Measurements from ENCODE around the gene ATP5MC2. TPM values are rescaled to one million over a fixed set of nuclear protein-coding genes. Genes with fewer than 3 reads are reported as not detected.

The ATP5MC2 gene
- polyA plus RNA-seq, 3 donors: 498 to 587 (median 522) TPM

DNA sequence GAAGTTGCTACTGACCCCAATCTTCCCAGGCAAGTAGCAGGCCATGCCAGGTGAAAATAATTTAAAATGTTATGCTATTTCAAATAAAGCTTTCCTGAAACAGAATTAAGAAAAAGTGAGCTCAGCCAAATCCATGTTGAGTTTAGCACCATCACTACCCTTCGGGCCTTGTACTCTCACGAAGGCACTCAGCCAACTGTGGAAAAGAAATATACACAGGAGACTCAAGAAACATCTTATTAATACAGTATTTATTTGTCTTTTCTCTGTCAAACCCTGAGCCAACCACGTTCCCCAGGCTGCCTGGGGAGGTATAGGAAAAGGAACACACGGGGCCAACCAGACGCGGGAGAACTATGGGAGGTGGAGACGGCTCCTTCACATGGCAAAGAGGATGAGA lies 10.9 kb downstream of the ATP5MC2 start:
- Histone ChIP-seq H3K4me2 (replicated peaks; ENCODE audit: extremely low read depth, low read length, poor library complexity, severe bottlenecking) (no peak overlapping the region), H2AFZ (ENCODE audit: insufficient read depth, low read depth, low read length, poor library complexity, severe bottlenecking) (no peak overlapping the region), H3K36me3 (replicated peaks in 1 of 2; ENCODE audit: control insufficient read depth in 1 of 2, insufficient read depth in 2 of 2, low read length in 2 of 2) (peaks cover 59 to 75% of the 10 kb centered on the region in 2 donors), H3K9ac (ENCODE audit: insufficient read depth, low read length, poor library complexity, severe bottlenecking) (no peak overlapping the region), H3K4me3 (replicated peaks in 1 of 3; ENCODE audit: low read depth in 2 of 3, low read length in 3 of 3) (no peak overlapping the region), H3K9me3 (replicated peaks in 1 of 2; ENCODE audit: control insufficient read depth in 1 of 2, insufficient read depth in 1 of 2, low read length in 2 of 2) (no peaks in the 10 kb centered on the region), H3K4me1 (ENCODE audit: control insufficient read depth in 1 of 2, insufficient read depth in 2 of 2, low read length in 2 of 2) (no peaks in the 10 kb centered on the region), H3K79me2 (ENCODE audit: insufficient read depth, low read length) (peaks cover 10% of the 10 kb centered on the region), H3K27me3 (ENCODE audit: control insufficient read depth in 2 of 2, insufficient read depth in 2 of 2, low read length in 2 of 2) (no peaks in the 10 kb centered on the region), H3K27ac (ENCODE audit: low read depth in 1 of 2, low read length in 2 of 2) (no peak overlapping the region), H4K20me1 (ENCODE audit: insufficient read depth, low read length) (peaks cover 30% of the 10 kb centered on the region)
- no peak overlapping the region for H3K4me3 Mint-ChIP-seq
- intact Hi-C loops (cut with micrococcal nuclease): no loop called here
- peaks cover 52 to 92% of the 10 kb centered on the region in 2 donors for H3K36me3 Mint-ChIP-seq
- H3K4me1 Mint-ChIP-seq: no peaks in the 10 kb centered on the region
- H3K27me3 Mint-ChIP-seq (ENCODE audit: low read depth in 3 of 3): no peaks in the 10 kb centered on the region
- DNase-seq: no peak
- WGBS (ENCODE audit: insufficient coverage): 83% methylated on average over 1 of the region's 7 CpGs
- H3K27ac Mint-ChIP-seq: peak overlapping the region in 3 of 7 donors; percentile 11 to 61 (median 52)
- TF ChIP-seq, protein P1, sequence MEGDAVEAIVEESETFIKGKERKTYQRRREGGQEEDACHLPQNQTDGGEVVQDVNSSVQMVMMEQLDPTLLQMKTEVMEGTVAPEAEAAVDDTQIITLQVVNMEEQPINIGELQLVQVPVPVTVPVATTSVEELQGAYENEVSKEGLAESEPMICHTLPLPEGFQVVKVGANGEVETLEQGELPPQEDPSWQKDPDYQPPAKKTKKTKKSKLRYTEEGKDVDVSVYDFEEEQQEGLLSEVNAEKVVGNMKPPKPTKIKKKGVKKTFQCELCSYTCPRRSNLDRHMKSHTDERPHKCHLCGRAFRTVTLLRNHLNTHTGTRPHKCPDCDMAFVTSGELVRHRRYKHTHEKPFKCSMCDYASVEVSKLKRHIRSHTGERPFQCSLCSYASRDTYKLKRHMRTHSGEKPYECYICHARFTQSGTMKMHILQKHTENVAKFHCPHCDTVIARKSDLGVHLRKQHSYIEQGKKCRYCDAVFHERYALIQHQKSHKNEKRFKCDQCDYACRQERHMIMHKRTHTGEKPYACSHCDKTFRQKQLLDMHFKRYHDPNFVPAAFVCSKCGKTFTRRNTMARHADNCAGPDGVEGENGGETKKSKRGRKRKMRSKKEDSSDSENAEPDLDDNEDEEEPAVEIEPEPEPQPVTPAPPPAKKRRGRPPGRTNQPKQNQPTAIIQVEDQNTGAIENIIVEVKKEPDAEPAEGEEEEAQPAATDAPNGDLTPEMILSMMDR (IDR thresholded peaks at IDR 0.05): no peak
- peaks cover 0 to 1% (median 0%) of the 10 kb centered on the region in 7 donors for H3K9me3 Mint-ChIP-seq

DNA sequence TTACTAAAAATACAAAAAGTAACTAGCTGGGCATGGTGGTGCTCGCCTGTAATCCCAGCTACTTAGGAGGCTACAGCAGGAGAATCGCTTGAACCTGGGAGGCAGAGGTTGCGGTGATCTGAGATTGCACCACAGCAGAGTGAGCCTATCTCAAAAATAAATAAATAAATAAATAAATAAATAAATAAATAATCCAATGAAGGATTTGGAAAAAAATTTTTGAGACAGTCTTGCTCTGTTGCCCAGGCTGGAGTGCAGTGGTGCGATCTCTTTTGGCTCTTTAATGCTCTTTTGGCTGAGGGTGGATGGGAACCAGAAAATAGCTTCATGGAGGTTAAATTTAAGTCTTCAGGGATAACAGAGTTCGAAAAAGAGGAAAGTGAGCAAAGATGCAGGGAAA lies 11.7 kb downstream of the ATP5MC2 start:
- Histone ChIP-seq H3K4me3 (replicated peaks in 1 of 3; ENCODE audit: low read depth in 2 of 3, low read length in 3 of 3) (no peak overlapping the region), H3K4me1 (ENCODE audit: control insufficient read depth in 1 of 2, insufficient read depth in 2 of 2, low read length in 2 of 2) (no peaks in the 10 kb centered on the region), H3K27me3 (ENCODE audit: control insufficient read depth in 2 of 2, insufficient read depth in 2 of 2, low read length in 2 of 2) (no peaks in the 10 kb centered on the region), H3K4me2 (replicated peaks; ENCODE audit: extremely low read depth, low read length, poor library complexity, severe bottlenecking) (no peak overlapping the region), H4K20me1 (ENCODE audit: insufficient read depth, low read length) (peaks cover 22% of the 10 kb centered on the region), H3K79me2 (ENCODE audit: insufficient read depth, low read length) (peaks cover 3% of the 10 kb centered on the region), H3K36me3 (replicated peaks in 1 of 2; ENCODE audit: control insufficient read depth in 1 of 2, insufficient read depth in 2 of 2, low read length in 2 of 2) (peaks cover 51 to 68% of the 10 kb centered on the region in 2 donors), H2AFZ (ENCODE audit: insufficient read depth, low read depth, low read length, poor library complexity, severe bottlenecking) (no peak overlapping the region), H3K9ac (ENCODE audit: insufficient read depth, low read length, poor library complexity, severe bottlenecking) (no peak overlapping the region), H3K9me3 (replicated peaks in 1 of 2; ENCODE audit: control insufficient read depth in 1 of 2, insufficient read depth in 1 of 2, low read length in 2 of 2) (no peaks in the 10 kb centered on the region), H3K27ac (ENCODE audit: low read depth in 1 of 2, low read length in 2 of 2) (no peak overlapping the region)
- Mint-ChIP-seq H3K27ac (peak overlapping the region in 3 of 7 donors; percentile 0 to 85 (median 64)), H3K9me3 (peaks cover 0 to 1% (median 0%) of the 10 kb centered on the region in 7 donors), H3K27me3 (ENCODE audit: low read depth in 3 of 3) (no peaks in the 10 kb centered on the region), H3K4me3 (no peak overlapping the region), H3K36me3 (peaks cover 45 to 84% of the 10 kb centered on the region in 2 donors), H3K4me1 (no peaks in the 10 kb centered on the region)
- WGBS (ENCODE audit: insufficient coverage): 100% methylated on average over 1 of the region's 5 CpGs
- TF ChIP-seq, protein P1 (IDR thresholded peaks at IDR 0.05): no peak
- no peak for DNase-seq
- intact Hi-C loops (cut with micrococcal nuclease): no loop called here

Measured in CD14-positive monocyte (primary cell).